Sigmoid colon (tissue), 7 donors: Measurements from ENCODE around the gene TPTE. TPM values are rescaled to one million over a fixed set of nuclear protein-coding genes. Genes with fewer than 3 reads are reported as not detected.
"Not testable (repeated sequence)": the region's sequence is repeated elsewhere in the genome, so short reads cannot be mapped to it uniquely, and the experiment has no call there.

Experiments
- DNase-seq: peaks from one replicate; pipeline ENCODE4 v3.0.0-alpha.2; 2019
- H3K27ac ChIP-seq, 4 donors: fragments of 200-600 bp; sonication (generic); one replicate each; pipeline ENCODE4 v1.5.1; 2016 to 2019; ENCODE audit warnings: mild to moderate bottlenecking in 1 of 4
- H3K27me3 ChIP-seq, 3 donors: fragments of 200-600 bp; sonication (generic); one replicate each; pipeline ENCODE4 v1.5.1; 2019; ENCODE audit warnings: mild to moderate bottlenecking in 1 of 3
- H3K36me3 ChIP-seq, 4 donors: fragments of 200-600 bp; sonication (generic); one replicate each; pipeline ENCODE4 v1.5.1; 2016 to 2019
- H3K4me1 ChIP-seq, 4 donors: fragments of 200-600 bp; sonication (generic); one replicate each; pipeline ENCODE4 v1.5.1; 2017 to 2019
- H3K4me3 ChIP-seq, 4 donors: fragments of 200-600 bp; sonication (generic); one replicate each; pipeline ENCODE4 v1.5.1; 2017 to 2019; ENCODE audit warnings: mild to moderate bottlenecking in 2 of 4, moderate library complexity in 1 of 4
- H3K9me3 ChIP-seq, 4 donors: fragments of 200-600 bp in 3 of 4; sonication (generic) in 3 of 4; one replicate each; pipeline versions ENCODE4 v1.5.1 to v1.6.1; 2013 to 2019
- CTCF ChIP-seq, 4 experiments: fragments of 450-650 bp in 3 of 4; fragments of 200-600 bp in 1 of 4; IDR thresholded peaks; one replicate each; pipeline ENCODE4 v1.5.1; 2016 to 2019; ENCODE audit warnings: antibody characterized with exemption in 4 of 4, mild to moderate bottlenecking in 3 of 4, moderate library complexity in 2 of 4
- EP300 ChIP-seq, 4 donors: sonication (generic); formaldehyde crosslinking; IDR thresholded peaks; one replicate each; pipeline ENCODE4 v1.6.1; 2017; ENCODE audit warnings: antibody characterized with exemption in 4 of 4
- POLR2A ChIP-seq, 2 donors: fragments of 450-650 bp; IDR thresholded peaks; one replicate each; pipeline ENCODE4 v1.6.1; 2016; ENCODE audit warnings: antibody characterized with exemption in 2 of 2, mild to moderate bottlenecking in 2 of 2, moderate library complexity in 2 of 2
- POLR2AphosphoS5 ChIP-seq, 4 donors: sonication (generic); formaldehyde crosslinking; IDR thresholded peaks; one replicate each; pipeline ENCODE4 v1.6.1; 2017; ENCODE audit warnings: antibody characterized with exemption in 4 of 4
- WGBS, 2 donors: extraction: QIAGEN DNeasy Blood & Tissue Kit; methylation state at CpG; one replicate each; pipeline ENCODE4 v1.1.7; 2013; 5-methylcytosine and 5-hydroxymethylcytosine counted together
- intact Hi-C: fragments of 100-400 bp; cut with DNase I; formaldehyde crosslinking; loops from one replicate; pipeline ENCODE4 v1.15.1; 2023
- polyA plus RNA-seq, 3 donors: library from polyadenylated mRNA; stranded (reverse); fragments of 200-250 nt; gene quantifications; one replicate each; pipeline ENCODE4 v1.2.3, GENCODE V29; 2013
- total RNA-seq, 4 donors: library from RNA; depleted of rRNA; stranded (reverse); fragments of >200 nt; gene quantifications; one replicate each; pipeline ENCODE4 v1.1.0, GENCODE V29; 2016
- donor health status: healthy with polysubstance abuse.
- donor health status: Bipolar disorder and iron deficiency.
- donor health status: healthy.

Gene TPTE
- total and polyA plus RNA-seq, 7 donors: not detected

DNA sequence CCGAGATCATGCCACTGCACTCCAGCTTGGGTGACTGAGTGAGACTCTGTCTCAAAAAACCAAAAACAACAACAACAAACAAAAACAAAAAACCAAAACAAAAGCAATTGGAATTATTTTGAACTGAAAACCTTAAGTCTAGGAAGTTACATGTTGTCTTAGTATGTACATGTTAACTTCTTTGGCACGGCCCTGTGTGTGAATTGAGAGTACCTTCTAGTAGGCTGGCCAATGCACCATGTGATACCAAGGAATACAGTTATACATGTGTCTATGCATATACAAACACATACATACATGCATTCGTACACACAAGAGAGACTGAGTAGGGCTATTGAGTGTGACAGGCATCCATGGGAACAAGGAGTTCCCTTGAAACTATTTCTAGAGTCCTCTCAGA, 18.6 kb downstream of the TPTE start:
- H3K27me3 ChIP-seq: no peaks in the 10 kb centered on the region
- H3K4me3 ChIP-seq: no peak overlapping the region
- TF ChIP-seq POLR2AphosphoS5 (IDR thresholded peaks at IDR 0.05) (no peak), POLR2A (IDR thresholded peaks at IDR 0.05) (no peak), CTCF (IDR thresholded peaks at IDR 0.05) (no peak), EP300 (IDR thresholded peaks at IDR 0.05) (no peak)
- peaks cover 0 to 16% (median 0%) of the 10 kb centered on the region in 4 donors for H3K9me3 ChIP-seq
- DNase-seq: no peak
- intact Hi-C loops: no loop called here
- H3K36me3 ChIP-seq: no peaks in the 10 kb centered on the region
- H3K4me1 ChIP-seq: no peaks in the 10 kb centered on the region
- 67 to 75% methylated on average over 3 of the region's 3 CpGs for WGBS, 2 donors
- H3K27ac ChIP-seq: no peak overlapping the region

DNA sequence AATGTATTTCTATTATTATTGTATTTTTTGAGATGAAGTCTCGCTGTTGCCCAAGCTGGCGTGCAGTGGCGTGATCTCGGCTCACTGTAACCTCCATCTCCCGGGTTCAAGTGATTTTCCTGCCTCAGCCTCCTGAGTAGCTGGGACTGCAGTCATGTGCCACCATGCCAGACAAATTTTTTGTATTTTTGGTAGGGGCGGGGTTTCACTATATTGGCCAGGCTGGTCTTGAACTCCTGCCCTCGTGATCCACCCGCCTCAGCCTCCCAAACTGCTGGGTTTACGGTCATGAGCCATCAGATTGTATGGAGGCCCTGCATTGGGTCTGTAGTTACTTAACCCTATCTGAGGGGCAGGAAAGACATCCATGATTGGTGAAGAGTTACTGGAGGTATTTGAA, 23.0 kb downstream of the TPTE start:
- WGBS, 2 donors: 86 to 87% methylated on average over 9 of the region's 9 CpGs
- not testable (repeated sequence) for DNase-seq, H3K4me3 ChIP-seq

GRCh38 chr21:10547868-10548267, 26.5 kb downstream of the TPTE start:
- H3K27ac ChIP-seq, H3K4me3 ChIP-seq, H3K27me3 ChIP-seq, H3K36me3 ChIP-seq, H3K4me1 ChIP-seq, intact Hi-C loops, DNase-seq: not testable (repeated sequence)
- WGBS, 2 donors: 29 to 39% methylated on average over 4 of the region's 4 CpGs
- H3K9me3 ChIP-seq: peaks cover 0 to 15% (median 4%) of the 10 kb centered on the region in 4 donors

More for the DNA sequence above, 23.0 kb downstream of the TPTE start:
- intact Hi-C loops, H3K27ac ChIP-seq, H3K4me1 ChIP-seq, H3K27me3 ChIP-seq, H3K36me3 ChIP-seq: not testable (repeated sequence)
- peaks cover 0 to 28% (median 4%) of the 10 kb centered on the region in 4 donors for H3K9me3 ChIP-seq

DNA sequence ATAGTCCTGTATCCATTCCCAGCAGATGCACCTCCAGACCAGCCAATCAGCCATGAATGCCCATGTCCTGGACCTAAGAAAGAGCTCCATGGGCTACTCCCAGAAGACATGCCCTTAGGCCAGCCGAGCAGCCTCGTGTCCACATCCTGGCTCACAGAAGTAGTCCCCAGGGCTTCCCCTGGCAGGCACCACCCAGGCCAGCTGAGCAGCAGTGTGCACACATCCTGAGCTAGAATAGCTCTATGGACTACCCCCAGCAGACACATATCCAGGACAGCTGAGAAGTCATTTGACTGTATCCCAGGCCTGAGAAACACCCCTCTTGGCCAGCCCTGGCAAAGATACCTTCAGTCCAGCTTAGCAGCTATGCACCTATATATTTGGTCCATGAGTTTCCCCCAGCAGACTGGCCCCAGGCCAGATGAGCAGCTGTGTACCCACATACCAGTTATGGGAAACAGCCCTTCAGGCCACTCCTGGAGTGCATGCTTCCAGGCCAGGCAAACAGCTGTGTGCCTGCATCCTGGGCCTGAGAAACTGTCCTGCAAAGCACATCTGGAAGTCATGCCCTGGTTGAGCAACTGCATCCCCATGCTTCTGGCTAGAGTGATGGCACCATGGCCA, 27.1 kb downstream of the TPTE start:
- peaks cover 0 to 15% (median 4%) of the 10 kb centered on the region in 4 donors for H3K9me3 ChIP-seq
- WGBS, 2 donors: 85 to 88% methylated on average over 2 of the region's 2 CpGs
- H3K4me1 ChIP-seq, H3K27me3 ChIP-seq, H3K27ac ChIP-seq, H3K36me3 ChIP-seq, DNase-seq, H3K4me3 ChIP-seq, intact Hi-C loops: not testable (repeated sequence)

DNA sequence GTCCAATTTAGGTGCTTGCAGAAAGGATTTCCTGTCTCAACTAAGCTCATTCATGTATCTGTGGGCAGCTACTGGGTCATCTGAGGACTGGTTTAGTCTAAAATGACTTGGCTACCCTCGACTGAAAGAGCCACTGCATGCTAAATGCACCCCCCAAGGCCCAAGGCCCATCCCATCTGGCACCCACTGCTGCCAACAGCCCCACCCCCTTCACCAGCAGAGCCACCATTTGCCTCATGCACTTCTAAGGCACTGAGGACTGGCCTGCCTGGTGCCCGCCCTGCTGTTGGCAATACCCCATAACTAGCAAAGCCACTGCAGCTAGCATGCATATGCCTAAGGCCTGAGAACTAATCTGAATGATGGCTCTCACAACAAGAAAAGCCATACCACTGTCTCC, 49.4 kb downstream of the TPTE start:
- H3K36me3 ChIP-seq, DNase-seq, H3K27me3 ChIP-seq, intact Hi-C loops, H3K4me1 ChIP-seq, H3K4me3 ChIP-seq, H3K27ac ChIP-seq: not testable (repeated sequence)
- H3K9me3 ChIP-seq: peaks cover 0 to 22% (median 6%) of the 10 kb centered on the region in 4 donors
- 41 to 46% methylated on average over 2 of the region's 2 CpGs for WGBS, 2 donors

DNA sequence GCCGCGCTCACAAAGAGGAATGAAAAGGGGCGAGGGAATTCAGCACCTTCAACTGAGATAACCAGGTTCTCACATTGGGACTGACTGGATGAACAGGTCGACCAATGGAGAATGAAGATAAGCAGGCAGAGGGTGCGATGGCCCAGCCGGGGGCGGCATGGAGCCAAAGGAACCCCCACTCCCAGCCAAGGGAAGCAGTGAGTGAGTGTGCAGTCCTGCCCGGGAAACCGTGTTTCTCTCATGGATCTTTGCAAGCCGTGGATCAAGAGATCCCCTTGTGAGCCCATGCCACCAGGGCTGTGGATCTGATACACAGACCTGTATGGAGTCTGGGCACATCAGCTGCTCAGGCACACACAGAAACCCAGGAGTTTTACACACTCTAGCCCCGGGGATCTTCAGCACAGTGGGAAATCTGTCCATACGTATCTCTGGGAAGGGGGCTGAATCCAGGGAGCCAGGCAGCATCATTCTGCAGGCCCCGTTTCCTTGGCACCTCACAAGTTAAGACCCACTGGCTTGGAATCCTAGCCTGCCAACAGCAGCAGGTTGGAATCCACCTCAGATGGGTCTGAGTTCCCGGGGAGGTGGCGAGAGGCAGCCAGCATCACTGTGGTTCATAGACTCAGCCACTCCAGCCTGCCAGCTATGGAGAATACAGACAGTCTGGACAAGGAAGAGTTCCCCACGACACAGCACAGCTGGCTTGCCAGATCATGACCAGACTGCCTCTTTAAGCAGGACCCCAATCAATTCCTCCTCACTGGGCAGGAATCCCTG, 53.3 kb downstream of the TPTE start:
- H3K27me3 ChIP-seq, DNase-seq, H3K4me1 ChIP-seq, H3K4me3 ChIP-seq, H3K27ac ChIP-seq, intact Hi-C loops, H3K36me3 ChIP-seq: not testable (repeated sequence)
- H3K9me3 ChIP-seq: peaks cover 0 to 15% (median 7%) of the 10 kb centered on the region in 4 donors
- WGBS, 2 donors: 77 to 83% methylated on average over 16 of the region's 16 CpGs

GRCh38 chr21:10575311-10575667, 53.9 kb downstream of the TPTE start:
- Histone ChIP-seq H3K36me3 (no peaks in the 10 kb centered on the region), H3K4me1 (no peaks in the 10 kb centered on the region), H3K9me3 (peaks cover 0 to 15% (median 7%) of the 10 kb centered on the region in 4 donors), H3K27me3 (no peaks in the 10 kb centered on the region), H3K27ac (no peak overlapping the region), H3K4me3 (no peak overlapping the region)
- intact Hi-C loops: no loop called here
- TF ChIP-seq POLR2A (IDR thresholded peaks at IDR 0.05) (no peak), POLR2AphosphoS5 (IDR thresholded peaks at IDR 0.05) (no peak), EP300 (IDR thresholded peaks at IDR 0.05) (no peak)
- DNase-seq: no peak
- WGBS, 2 donors: 75 to 78% methylated on average over 2 of the region's 2 CpGs

DNA sequence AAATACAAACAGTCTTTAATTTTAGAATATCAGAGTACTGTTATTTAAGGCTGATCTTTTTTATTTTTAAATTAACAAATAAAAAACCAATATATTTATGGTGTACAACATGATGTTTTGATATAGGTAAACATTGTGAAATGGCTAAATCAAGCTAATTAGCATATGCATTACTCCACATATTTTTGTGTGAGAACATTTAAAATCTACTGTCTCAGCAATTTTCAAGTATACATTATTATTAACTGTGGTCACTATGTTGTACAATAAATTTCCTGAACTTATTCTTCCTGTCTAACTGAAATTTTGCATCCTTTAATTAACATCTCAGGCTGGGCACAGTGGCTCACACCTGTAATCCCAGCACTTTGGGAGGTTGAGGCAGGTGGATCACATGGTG, 57.5 kb downstream of the TPTE start:
- H3K27ac ChIP-seq, H3K27me3 ChIP-seq, H3K4me3 ChIP-seq, intact Hi-C loops, H3K36me3 ChIP-seq, H3K4me1 ChIP-seq, DNase-seq: not testable (repeated sequence)
- peaks cover 0 to 13% (median 5%) of the 10 kb centered on the region in 4 donors for H3K9me3 ChIP-seq

- 12% methylated on average over 1 of the region's 1 CpG; no CpG with 5 or more reads in 1 of the 2 donors for WGBS, 2 donors
- H3K4me1 ChIP-seq, DNase-seq, H3K27me3 ChIP-seq, intact Hi-C loops, H3K27ac ChIP-seq, H3K4me3 ChIP-seq, H3K36me3 ChIP-seq: not testable (repeated sequence)
- H3K9me3 ChIP-seq: peaks cover 0 to 16% (median 4%) of the 10 kb centered on the region in 4 donors
Measured at GRCh38 chr21:10589115-10589514, 67.7 kb downstream of the TPTE start.

GRCh38 chr21:10607074-10607473, 85.7 kb downstream of the TPTE start:
- H3K36me3 ChIP-seq, DNase-seq, intact Hi-C loops, H3K4me1 ChIP-seq, H3K4me3 ChIP-seq, H3K27me3 ChIP-seq, H3K27ac ChIP-seq: not testable (repeated sequence)
- peaks cover 0 to 14% (median 4%) of the 10 kb centered on the region in 4 donors for H3K9me3 ChIP-seq
- WGBS, 2 donors: 74 to 76% methylated on average over 7 of the region's 7 CpGs

DNA sequence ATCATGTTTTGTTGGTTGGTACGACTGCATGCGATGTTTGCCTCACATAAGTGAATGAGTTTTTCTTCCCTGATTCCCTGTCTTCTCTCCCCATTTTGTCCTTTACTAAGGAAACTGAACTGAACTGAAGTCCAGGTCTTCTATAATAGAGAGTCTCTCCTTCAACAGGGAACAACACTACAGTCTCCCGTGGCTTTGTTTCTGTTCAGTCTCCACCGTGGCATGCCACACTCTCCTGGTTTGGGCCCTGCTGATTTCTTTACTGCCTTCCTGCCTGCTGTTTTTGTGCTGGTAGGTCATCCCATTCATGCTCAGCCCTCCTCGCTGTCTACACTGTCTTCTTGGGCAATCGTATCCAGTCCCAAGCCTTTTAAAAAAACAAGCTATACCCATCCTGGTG, 92.9 kb downstream of the TPTE start:
- DNase-seq, H3K4me3 ChIP-seq, H3K27me3 ChIP-seq, H3K27ac ChIP-seq, intact Hi-C loops, H3K36me3 ChIP-seq, H3K4me1 ChIP-seq: not testable (repeated sequence)
- WGBS, 2 donors: 73 to 79% methylated on average over 6 of the region's 6 CpGs
- H3K9me3 ChIP-seq: peaks cover 0 to 10% (median 0%) of the 10 kb centered on the region in 4 donors
